HL-60/S4 (cell line): ENCODE data around the gene CACNB2.

Experiments used
- in situ Hi-C: fragments of 300-500 bp; cut with MboI; formaldehyde crosslinking; loops from 2 replicates; pipeline ENCODE4 v1.14.3; 2022; ENCODE audit warnings: low sequenced_read_pairs

CACNB2 gene

DNA sequence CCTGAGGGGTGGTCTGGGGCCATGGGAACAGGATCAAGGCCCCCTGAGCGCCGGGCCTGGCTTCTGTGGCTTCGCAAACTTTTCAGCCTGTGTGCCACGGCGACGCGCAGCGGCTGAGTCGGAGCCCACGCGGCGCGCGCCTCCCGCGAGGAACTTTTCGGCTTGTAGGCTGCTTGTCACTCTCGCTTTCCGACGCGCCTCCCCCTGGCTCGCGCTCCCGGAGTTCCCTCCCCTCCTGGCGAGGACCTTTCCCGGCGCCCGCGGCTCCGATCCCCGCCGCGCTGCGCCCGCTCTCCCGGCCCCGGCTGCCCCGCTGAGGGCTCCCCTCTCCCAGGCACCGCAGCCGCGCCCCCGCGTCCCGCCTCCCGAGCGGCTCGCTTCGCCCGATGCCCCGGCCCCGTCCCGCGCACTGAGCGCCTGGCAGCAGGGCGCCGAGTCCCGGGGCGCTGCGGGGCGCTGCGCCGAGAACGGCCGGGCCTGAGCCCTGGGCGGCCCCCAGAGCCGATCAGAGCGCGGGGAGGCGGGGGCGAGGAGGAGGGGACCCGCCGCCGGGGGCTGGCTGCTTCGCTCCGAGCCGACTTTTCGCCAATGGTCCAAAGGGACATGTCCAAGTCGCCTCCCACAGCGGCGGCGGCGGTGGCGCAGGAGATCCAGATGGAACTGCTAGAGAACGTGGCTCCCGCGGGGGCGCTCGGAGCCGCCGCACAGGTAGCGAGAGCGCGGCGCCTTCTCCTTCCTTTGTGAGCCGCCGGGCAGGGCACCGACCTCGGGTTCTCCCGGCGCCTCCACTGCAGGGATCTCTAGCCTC lies at the start of gene CACNB2:
TSS of gene CACNB2 (plus strand) at position 276 of the 808 bp plus-strand sequence.
- in situ Hi-C loops: no loop called here

- in situ Hi-C loops: no loop called here
Measured at GRCh38 chr10:18094332-18094731, 45.9 kb upstream of the CACNB2 start.

- in situ Hi-C loops: no loop called here
Measured at GRCh38 chr10:18094793-18095192, 45.4 kb upstream of the CACNB2 start.

- in situ Hi-C loops: no loop called here
Measured at GRCh38 chr10:18097524-18097923, 42.7 kb upstream of the CACNB2 start.

- in situ Hi-C loops: no loop called here
Measured at GRCh38 chr10:18098201-18098600, 42.0 kb upstream of the CACNB2 start.

DNA sequence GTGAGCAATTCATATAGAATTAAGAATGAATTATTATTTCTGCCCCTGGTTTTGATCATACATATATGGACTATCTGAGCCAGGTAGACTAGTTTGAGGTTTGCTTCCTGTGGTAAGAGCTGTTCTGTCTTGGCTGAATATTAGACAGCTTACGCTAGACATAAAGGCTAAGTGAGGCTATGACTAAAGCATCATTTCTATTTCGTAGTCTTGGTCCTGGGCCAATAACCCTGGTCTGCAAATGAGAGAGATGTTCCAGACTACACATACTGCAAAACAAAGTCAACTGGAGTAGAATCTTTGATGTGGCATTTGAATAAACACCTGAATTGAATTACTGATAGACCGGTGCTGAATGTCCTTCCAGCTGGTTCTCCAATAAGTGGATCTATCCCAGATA lies 40.8 kb upstream of the CACNB2 start:
- in situ Hi-C loops: no loop called here

DNA sequence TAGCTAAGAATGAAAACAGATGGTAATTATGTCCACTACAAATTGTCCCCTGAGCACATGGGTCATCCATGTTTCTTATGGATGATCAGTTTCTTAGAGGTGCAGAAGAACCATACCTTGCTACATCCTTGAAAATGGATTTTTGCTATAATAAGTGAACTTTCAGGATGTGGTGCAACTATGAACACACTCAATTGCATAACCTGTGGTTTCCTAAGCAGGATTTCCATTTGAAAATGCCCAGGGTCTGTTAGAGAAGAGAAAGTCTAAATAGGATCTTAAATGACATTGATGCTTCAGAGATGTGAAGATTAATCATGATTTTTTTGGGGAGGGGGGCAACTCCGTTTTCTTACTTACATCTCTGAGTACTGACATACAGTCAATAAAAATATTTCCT lies 39.6 kb upstream of the CACNB2 start:
- in situ Hi-C loops: no loop called here

- in situ Hi-C loops: no loop called here
Measured at GRCh38 chr10:18102404-18102803, 37.8 kb upstream of the CACNB2 start.

- in situ Hi-C loops: no loop called here
Measured at GRCh38 chr10:18104223-18104872, 35.9 kb upstream of the CACNB2 start.

- in situ Hi-C loops: no loop called here
Measured at GRCh38 chr10:18109341-18109870, 30.8 kb upstream of the CACNB2 start.

DNA sequence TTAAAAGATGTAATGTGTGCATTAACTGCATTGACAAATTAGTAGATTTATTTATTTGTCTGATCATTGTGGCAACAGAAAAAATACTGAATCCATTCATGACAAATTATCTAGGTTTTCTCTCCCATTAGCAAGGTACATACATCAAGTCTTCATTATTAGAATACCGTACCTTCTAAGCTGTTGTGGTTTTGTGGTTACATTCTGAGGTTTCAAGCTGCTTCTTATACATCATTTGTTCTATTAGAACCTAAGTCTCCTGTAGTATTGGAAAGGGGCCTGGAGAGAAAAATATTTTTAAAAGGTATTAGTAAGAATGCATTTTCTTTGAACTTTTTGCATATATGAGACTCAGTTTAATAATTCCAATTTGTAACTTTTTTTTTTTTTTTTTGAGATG lies 26.3 kb upstream of the CACNB2 start:
- in situ Hi-C loops: no loop called here

DNA sequence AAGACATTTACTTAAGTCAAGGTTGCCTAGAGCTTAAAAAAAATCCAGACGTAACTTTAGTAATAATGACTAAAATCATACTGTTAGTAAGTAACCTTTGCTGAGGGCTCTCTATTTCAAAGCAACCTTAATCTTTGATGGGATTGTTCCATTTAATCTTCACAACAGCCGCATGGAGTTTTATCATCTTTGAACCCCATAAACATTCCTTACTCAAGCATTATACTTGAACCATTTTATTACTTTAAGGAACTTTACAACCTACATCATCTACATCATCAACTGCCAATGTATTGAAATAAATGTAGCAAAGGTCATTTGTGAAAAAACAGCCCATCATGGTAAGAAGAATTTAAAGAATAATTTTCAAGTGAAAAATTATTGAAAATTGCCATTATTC lies 22.9 kb upstream of the CACNB2 start:
- in situ Hi-C loops: no loop called here

GRCh38 chr10:18122753-18123152 lies 17.5 kb upstream of the CACNB2 start:
- in situ Hi-C loops: no loop called here

DNA sequence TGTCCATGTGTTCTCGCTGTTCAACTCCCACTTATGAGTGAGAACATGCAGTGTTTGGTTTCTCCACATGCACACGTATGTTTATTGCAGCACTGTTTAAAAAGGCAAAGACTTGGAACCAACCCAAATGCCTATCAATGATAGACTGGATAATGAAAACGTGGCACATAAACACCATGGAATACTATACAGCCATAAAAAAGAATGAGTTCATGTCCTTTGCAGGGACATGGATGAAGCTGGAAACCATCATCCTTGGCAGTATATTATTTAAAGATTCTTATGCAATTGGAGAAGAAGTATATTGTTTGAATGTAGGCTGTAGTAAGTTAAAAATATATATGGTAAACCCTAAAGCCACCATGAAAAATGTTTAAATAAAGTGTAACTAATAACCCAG lies 7.2 kb upstream of the CACNB2 start:
- in situ Hi-C loops: no loop called here

DNA sequence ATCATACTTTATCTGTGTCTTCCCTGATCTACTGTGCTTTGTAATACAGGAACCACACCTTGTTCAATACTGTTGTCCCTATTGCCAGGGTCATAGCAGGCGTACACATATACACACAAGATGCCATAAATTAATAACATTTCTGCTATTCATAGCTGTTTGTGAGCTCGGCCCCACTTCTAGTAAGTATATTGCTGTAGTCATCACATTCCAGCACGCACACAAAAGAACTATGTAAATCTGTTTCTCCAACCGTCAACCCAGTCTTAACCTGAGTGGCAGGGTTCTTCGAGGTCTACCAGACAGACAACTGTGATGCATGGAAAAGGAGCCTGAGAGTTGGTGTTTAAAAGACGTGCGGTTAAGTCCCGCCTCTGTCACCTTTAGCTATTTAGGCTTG lies 5.7 kb upstream of the CACNB2 start:
- in situ Hi-C loops: no loop called here

- in situ Hi-C loops: no loop called here
Measured at GRCh38 chr10:18134921-18135320, 5.3 kb upstream of the CACNB2 start.

DNA sequence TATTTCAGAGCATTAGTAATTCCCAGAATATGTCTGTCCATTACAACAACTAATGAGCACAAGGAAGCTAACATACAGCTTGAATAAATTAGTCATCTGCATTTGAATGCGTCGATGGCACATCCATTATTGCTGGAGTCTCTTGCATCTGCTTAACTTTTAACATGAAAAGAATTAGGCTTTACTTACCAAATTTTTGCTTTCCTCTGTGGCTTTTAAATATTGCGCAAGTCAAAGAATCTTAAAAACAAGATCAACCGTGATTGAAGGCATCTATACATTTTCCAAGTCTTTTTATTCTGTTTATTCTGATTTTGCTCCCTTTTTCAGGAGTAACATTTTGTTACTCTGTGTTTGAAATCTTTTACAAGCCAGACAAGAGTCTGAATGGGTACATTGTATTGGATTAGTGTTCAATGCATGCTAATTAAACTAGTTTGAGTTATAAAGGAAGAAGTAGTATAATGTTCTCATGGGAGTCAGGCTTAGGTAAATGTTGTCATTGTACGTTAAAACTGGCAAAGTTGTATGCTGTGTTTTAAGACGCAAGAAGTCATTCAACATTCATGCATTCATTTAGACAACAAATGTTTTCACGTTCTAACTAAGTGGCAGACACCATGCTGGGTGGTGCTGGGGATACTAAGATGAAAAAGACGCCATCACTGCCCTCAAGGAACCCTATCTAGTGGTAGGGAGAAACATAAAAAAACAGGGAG lies 4.0 kb upstream of the CACNB2 start:
- in situ Hi-C loops: no loop called here

GRCh38 chr10:18137111-18137510 lies 3.1 kb upstream of the CACNB2 start:
- in situ Hi-C loops: no loop called here

DNA sequence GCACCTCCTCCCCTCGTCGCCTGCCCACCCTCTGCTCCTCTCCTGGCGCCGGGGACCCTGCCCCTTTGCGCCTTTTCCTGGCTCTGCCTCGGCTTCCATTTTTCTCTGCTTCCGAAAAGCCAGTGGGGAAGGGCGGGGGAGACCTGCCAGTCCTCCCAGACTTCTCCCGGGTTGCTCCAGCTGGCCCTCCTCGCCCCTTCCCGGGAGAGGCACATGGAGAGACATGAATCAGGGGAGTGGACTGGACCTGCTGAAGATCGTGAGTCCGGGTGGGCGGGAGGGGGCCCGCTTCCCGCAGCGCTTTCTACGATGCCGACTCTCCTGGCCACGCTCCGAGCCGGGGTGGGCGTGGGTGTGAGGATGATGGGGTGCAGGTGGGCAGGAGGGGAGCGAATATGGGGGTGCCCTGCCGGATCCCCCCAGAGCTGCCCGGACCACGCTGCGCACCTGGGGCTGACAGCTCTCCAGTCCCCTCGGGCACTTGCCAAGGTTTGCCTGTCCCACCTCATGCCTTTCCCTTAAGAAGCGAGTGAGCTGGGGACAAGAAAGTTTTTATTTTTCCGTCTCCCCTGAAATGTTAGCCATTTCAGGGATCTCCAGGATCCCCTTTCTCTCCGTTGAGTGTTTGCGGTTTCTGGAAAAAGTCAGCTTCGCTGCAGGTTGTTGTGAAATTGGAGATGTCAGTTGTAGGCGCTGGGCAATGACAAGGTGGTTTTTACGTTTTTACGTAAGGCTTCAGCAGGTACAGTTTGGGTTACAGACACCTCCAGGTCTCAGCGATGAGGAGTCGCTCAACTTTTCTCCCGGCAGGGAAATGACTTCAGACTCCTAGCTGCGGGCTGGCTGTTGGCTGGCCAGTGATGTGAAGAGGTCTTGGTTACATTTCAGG lies 977 bp downstream of the CACNB2 start:
- in situ Hi-C loops: no loop called here

- in situ Hi-C loops: no loop called here
Measured at GRCh38 chr10:18142151-18142550, 1.9 kb downstream of the CACNB2 start.

DNA sequence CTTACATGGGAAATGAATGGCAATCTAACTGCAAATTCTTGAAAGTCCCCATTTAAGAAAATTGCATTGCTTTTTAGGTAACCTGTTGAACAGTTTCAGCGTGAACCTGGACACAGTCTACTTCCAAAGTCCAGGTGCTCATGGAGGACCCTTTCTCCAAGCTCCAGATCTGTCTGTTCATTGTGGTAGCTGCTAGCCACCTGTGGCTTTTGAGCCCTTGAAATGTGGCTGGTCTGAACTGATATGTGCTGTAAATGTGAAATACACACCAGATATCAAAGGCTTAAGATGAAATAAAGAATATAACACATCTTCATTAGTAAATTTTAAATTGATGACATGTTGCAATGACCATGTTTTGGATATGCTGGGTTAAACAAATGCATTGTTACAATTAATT lies 4.2 kb downstream of the CACNB2 start:
- in situ Hi-C loops: no loop called here
